Lower leg skin (tissue), 3 donors: Measurements from ENCODE around the gene CEP170B.

Source experiments
- POLR2A ChIP-seq, 2 donors: fragments of 450-650 bp; IDR thresholded peaks; one replicate each; pipeline ENCODE4 v1.6.1; 2016 to 2017; ENCODE audit warnings: antibody characterized with exemption in 2 of 2, mild to moderate bottlenecking in 1 of 2, moderate library complexity in 1 of 2
- TF ChIP-seq, protein P1 (sequence below), 3 donors: fragments of 450-650 bp; IDR thresholded peaks; one replicate each; pipeline ENCODE4 v1.5.1; 2016; ENCODE audit warnings: antibody characterized with exemption in 3 of 3, mild to moderate bottlenecking in 3 of 3, moderate library complexity in 2 of 3

DNA sequence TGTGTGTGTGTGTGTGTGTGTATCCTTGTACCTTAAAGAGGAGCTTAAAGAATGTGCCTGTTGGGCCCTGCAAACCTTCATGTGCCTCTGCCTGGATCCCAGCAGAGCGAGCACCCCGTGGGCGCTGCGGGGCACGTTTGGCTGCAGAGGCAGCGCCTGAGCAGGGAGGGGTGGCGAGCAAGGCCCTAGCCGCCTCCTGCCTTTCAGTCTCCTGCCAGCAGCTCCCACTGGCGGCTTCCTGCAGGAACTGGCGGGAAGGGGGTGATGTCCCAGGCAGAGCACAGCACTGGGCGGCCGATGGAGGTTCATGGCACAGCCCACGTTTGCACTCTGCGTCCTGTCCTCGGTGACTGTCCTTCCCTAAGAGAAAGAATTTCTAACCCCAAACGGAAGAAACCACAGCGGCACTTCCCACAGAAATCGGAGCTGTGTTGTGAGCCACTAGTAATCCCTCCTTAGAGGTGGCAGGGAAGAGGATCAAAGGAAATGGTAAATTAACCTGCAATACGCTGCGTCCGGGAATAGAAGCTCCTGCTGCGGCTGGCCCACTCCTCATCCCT is 44.3 kb upstream of the CEP170B start:
- no peak for TF ChIP-seq POLR2A (IDR thresholded peaks at IDR 0.05)
- TF ChIP-seq, protein P1, sequence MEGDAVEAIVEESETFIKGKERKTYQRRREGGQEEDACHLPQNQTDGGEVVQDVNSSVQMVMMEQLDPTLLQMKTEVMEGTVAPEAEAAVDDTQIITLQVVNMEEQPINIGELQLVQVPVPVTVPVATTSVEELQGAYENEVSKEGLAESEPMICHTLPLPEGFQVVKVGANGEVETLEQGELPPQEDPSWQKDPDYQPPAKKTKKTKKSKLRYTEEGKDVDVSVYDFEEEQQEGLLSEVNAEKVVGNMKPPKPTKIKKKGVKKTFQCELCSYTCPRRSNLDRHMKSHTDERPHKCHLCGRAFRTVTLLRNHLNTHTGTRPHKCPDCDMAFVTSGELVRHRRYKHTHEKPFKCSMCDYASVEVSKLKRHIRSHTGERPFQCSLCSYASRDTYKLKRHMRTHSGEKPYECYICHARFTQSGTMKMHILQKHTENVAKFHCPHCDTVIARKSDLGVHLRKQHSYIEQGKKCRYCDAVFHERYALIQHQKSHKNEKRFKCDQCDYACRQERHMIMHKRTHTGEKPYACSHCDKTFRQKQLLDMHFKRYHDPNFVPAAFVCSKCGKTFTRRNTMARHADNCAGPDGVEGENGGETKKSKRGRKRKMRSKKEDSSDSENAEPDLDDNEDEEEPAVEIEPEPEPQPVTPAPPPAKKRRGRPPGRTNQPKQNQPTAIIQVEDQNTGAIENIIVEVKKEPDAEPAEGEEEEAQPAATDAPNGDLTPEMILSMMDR (IDR thresholded peaks at IDR 0.05) = no peak
